GM21737 (cell line): ENCODE measurements around the gene FHL1.
"Not testable (repeated sequence)": the region's sequence is repeated elsewhere in the genome, so short reads cannot be mapped to it uniquely, and the experiment has no call there.

ENCODE experiments used
- ATAC-seq: cut with Tn5 transposase; IDR thresholded peaks from one replicate; pipeline ENCODE4 v1.9.1; 2021; ENCODE audit warnings: mild to moderate bottlenecking, moderate library complexity; ENCODE audit not compliant: unreplicated experiment

Gene FHL1

GRCh38 chrX:136147315-136147901 is at the start of gene FHL1:
Gene FHL1, plus strand, starts transcription at chrX:136147533.
- no peak for ATAC-seq

GRCh38 chrX:136097871-136098805 is 49.2 kb upstream of the FHL1 start:
- ATAC-seq: no peak

- ATAC-seq: no peak
Measured at GRCh38 chrX:136104936-136105335, 42.4 kb upstream of the FHL1 start.

- no peak for ATAC-seq
Measured at GRCh38 chrX:136106920-136107528, 40.3 kb upstream of the FHL1 start.

GRCh38 chrX:136108905-136109304 is 38.4 kb upstream of the FHL1 start:
- not testable (repeated sequence) for ATAC-seq

GRCh38 chrX:136112286-136112685 is 35.0 kb upstream of the FHL1 start:
- no peak for ATAC-seq

GRCh38 chrX:136112778-136113177 is 34.6 kb upstream of the FHL1 start:
- no peak for ATAC-seq

GRCh38 chrX:136115126-136115903 is 32.0 kb upstream of the FHL1 start:
- no peak for ATAC-seq

GRCh38 chrX:136115904-136116297 is 31.4 kb upstream of the FHL1 start:
- no peak for ATAC-seq

GRCh38 chrX:136121788-136122187 is 25.5 kb upstream of the FHL1 start:
- ATAC-seq: no peak

- no peak for ATAC-seq
Measured at GRCh38 chrX:136122207-136122606, 25.1 kb upstream of the FHL1 start.

GRCh38 chrX:136125106-136125505 is 22.2 kb upstream of the FHL1 start:
- no peak for ATAC-seq

GRCh38 chrX:136126371-136126770 is 21.0 kb upstream of the FHL1 start:
- ATAC-seq: no peak

GRCh38 chrX:136126872-136127406 is 20.4 kb upstream of the FHL1 start:
- no peak for ATAC-seq

GRCh38 chrX:136128743-136129142 is 18.6 kb upstream of the FHL1 start:
- no peak for ATAC-seq

- no peak for ATAC-seq
Measured at GRCh38 chrX:136130931-136131833, 16.2 kb upstream of the FHL1 start.

- ATAC-seq: no peak
Measured at GRCh38 chrX:136138939-136139338, 8.4 kb upstream of the FHL1 start.

GRCh38 chrX:136141569-136141968 is 5.8 kb upstream of the FHL1 start:
- no peak for ATAC-seq

- no peak for ATAC-seq
Measured at GRCh38 chrX:136142592-136142991, 4.7 kb upstream of the FHL1 start.

GRCh38 chrX:136143711-136144110 is 3.6 kb upstream of the FHL1 start:
- no peak for ATAC-seq
